GM15510 (cell line): ENCODE measurements around the gene CNIH3.

Source experiments
- POLR2A ChIP-seq: IDR thresholded peaks from 3 replicates; pipeline ENCODE4 v1.6.1; 2011; ENCODE audit warnings: borderline replicate concordance; ENCODE audit not compliant: insufficient read length; ENCODE audit errors: extremely low read depth

Gene CNIH3

DNA sequence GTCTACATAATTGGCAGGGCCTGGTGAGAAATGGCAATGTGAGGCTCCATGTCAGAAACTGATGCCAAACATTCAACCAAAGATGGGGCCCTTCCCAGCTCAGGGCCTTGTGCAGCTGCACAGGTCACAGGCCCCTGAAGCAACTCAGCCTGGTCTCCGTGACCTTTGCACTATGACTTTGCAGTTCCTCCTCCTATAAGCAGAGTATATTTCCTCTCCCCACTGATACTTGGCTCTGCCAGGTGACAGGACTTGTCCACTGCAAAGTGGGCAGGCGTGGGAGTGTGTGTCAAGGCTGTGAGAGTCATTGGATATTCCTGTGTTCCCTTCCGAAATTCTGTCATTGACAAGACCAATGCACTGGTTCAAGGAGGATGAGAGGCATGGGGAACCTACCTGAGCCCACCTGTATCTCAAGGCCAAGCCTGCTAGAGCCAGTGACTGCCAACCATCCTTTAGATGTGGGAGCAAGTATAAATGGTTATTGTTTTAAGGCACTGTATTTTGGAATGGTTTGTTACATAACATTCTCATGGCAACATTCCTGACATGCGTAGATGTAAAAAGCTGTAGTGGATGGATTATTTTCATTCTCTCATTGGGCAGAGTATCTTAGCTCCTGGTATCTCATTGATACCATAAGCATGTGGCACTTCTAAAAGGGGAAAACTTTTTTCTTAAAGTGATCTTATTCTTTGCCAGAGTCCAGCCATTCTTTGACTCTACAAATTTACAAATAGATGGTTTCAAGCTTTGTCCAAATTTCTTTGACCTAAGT, 75.2 kb downstream of the CNIH3 start:
- no peak for TF ChIP-seq POLR2A

DNA sequence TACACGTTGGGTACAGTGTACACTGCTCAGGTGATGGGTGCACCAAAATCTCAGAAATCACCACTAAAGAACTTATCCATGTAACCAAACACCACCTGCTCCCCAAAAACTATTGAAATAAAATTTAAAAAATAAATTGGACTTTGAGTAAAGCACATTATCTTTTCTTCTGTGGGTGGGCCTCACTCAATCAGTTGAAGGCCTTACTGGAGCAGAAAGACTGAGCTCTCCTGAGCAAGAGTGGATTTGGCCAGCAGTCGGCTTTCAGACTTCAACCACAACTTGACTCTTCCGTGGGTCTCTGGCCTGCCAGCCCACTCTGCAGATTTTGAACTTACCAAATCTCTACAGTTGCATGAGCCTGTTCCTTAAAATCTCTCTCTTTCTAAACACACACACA, 78.9 kb downstream of the CNIH3 start:
- TF ChIP-seq POLR2A = no peak

GRCh38 chr1:224696021-224696420, 79.9 kb downstream of the CNIH3 start:
- no peak for TF ChIP-seq POLR2A

DNA sequence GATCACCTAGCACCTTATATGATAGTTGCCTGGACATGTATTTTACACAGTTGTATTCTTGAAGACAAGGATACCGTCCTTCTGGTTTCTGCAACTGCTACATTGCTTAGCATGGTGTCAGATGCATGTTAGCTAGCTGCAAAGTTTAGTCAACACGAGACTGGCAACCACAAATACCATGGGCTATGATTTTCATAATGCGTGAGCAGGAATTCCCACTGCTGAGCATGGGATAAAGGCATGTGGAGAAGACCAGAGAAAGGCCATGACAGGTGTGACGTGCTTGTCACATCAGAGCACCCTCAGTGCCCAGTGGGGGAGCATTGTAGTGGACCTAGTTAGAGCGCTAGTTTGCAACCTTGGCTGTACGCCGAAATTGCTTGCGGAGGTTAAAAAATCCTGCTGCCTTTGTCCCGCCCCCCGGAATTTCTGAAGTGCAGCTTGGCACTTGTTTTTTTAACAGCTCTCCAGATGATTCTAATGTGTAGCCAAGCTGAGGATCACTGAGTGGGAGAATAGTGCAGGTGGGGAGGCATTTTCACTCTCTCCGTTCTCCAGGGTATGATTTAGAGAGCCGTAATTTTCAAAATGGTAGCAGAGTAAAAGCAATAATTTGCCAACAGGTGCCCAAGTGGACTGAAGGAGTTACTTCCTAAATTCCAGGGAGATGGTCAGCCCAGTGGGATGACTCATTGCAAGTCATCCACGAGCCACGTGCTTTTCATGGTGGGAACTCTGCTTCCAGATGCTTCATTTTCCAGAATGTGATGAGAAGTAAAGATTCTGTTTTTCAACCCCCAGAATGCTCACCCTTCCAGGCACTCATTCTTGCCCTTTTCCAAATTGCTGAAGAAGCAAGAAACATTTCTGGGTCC, 81.0 kb downstream of the CNIH3 start:
- no peak for TF ChIP-seq POLR2A

- no peak for TF ChIP-seq POLR2A
These were observed 81.9 kb downstream of the CNIH3 start for GRCh38 chr1:224698015-224698451.

- no peak for TF ChIP-seq POLR2A
These were observed 84.9 kb downstream of the CNIH3 start for GRCh38 chr1:224700918-224701531.

DNA sequence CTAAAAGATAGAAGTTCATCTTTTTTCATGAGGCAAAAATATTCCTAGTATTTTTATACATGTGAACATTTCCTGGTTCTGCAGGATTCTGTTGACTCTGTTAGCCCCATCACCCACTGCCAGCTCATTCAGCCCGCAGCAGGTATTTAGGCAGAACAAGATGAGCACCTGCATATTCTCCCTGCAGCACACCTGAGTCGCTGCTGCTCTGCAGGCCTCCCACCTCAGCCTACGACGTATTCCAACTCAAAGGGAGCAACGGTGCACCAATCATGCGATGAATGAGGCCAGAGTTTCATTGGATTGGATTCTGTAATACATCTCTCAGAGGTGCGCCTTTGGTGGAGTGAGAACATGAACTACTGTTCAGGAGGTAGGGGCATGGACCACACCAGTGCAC, 87.6 kb downstream of the CNIH3 start:
- TF ChIP-seq POLR2A = no peak

DNA sequence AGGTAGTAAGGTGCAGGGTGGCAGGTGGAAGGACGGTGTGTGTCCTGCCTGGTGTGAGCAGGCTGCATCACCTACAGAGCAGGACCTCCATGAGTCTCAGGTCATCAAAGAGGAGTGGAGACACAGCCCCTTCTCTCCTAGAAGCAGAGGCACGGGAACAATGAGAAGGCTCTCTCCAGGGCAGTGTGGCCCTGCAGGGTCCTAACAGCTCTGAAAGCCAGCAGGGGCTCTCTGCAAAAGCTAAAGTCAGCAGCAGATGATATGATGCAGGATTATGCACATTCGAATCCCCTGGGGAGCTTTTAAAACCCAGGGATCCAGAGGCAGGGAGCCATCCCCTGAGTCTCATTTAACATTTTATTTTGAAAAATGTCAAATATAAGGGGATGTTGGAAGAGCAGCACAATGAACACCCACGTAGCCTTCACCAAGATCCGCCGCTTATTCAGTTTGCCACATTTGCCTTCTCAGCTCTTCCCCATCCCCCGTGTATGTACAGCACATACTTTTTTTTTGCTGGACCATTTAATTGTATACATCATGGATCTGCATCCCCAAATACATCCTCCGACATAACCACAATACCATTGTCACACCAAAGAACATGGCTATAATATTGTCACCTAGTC, 88.1 kb downstream of the CNIH3 start:
- no peak for TF ChIP-seq POLR2A

DNA sequence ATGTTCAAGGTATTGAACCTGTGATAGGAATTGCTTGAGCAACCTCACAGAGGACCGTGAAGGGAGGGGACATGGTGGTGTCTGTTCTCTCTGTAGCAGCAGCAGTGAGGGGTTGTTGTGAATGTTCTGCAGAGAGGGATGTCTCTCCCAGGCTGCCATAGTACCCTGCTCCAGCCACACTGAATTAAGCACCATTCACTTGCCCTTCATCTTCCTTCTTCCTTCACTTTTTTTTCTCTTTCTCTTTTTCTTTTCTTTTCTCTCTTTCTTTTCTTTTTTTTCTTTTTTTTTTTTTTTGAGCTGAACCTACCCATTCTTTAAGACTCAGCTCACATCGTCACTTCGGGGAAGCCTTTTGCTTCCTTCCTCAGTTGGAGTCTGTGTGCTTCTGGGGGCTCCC, 89.5 kb downstream of the CNIH3 start:
- TF ChIP-seq POLR2A = no peak

DNA sequence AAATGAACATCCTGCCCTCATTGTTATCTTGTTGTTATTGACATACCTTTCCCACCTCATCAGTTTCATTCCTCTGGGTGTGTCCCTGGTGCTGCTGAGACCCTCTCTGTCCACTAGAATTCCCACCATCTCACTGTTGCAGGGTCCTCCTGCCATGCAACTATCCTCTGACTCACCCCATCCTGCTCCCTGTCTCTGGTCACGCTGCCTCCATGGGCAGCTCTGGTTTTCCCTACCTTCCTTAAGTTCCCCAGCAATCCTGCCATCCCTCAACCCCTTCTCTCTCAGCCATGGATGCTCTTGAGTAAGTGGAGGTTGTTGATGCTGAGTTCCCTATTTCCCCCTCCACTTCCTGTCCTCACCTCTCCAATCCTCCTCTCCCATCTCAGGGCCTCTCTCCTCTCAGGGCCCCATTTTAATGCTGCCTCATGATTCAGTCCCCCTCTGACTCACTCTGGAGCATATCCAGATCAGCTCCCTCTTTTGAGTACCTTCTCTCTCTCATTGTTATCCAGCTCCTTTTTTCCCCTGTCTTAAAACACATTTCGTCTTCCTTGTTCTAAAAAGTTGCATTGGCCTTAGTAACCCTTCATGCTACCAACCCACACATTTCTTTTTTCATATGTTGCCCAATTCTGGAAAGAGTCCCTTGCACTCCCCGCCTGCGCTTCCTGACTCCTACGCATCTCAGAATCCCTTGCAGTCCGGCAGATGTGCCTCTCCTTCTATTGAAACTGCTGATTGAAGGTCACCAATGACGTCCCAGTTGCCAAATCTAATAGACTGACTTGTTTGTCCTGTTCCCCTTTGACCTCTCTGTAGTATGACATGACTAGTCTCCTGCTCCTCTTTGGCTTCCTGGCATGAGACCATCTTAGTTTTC, 92.0 kb downstream of the CNIH3 start:
- TF ChIP-seq POLR2A = no peak

DNA sequence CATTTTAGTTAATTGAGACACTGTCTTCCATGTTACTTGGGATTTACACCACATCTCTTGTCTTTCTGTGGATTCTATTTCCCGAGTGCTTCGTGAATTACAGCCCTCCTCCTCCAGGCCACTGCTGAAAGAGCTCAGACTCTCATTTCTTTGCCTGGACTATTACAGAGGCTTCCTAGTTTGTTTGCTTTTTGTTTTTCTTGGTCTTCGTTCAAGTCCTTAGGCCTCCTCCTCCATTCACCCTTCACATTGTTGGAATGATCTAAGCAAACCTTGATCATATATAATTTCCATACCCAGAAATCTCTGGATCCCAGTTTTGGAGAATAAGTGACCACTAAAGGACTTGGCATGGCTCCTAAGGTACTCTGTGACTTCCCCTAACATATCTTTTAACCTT, 94.1 kb downstream of the CNIH3 start:
- TF ChIP-seq POLR2A = no peak

GRCh38 chr1:224711876-224712275, 95.8 kb downstream of the CNIH3 start:
- TF ChIP-seq POLR2A = no peak

DNA sequence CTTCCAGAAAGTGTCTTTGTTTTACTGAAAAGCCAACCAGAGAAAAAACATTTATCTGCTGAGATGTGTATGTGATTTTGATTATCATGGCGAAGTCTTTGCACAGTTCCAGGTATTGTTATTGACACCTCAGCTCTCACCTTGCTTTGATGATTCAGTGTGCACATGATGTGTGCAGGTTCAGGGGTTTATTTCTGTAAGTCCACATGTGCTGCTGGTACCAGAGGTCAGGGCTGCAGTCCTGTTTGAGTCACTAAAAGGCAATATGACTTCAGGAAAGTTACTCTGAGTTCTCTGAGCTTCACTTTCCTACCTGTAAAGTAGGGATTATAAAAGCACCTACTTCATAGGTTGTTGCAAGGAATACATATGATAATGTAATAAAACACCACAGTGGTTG, 97.1 kb downstream of the CNIH3 start:
- TF ChIP-seq POLR2A = no peak

GRCh38 chr1:224714553-224714952, 98.4 kb downstream of the CNIH3 start:
- TF ChIP-seq POLR2A = no peak

- no peak for TF ChIP-seq POLR2A
These were observed 102.4 kb downstream of the CNIH3 start for GRCh38 chr1:224718470-224719053.

DNA sequence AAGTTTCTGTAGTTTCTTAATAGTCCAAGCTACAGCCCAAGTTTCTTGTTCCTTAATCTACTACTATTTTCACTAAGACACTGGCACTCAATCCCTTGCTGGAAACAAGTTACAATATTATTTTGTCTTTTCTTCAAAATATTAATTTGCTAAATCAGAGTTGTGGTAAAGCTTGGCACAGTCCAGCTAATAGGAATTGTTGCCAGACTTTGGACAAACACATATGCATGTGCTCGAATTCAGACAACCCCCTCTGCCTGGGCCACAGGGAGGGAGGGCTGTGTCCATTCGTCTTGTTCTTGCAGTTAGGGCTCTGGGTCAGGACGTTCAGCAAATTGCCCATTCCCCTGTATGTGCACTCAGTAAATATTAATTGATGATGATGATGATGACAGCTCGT, 103.6 kb downstream of the CNIH3 start:
- TF ChIP-seq POLR2A = no peak
